A549 treated with AZD9567 at 1 μM for 4 hours (cell line): Measurements from ENCODE around the gene C11orf65. TPM values are rescaled to one million over a fixed set of nuclear protein-coding genes. Genes with fewer than 3 reads are reported as not detected.

ENCODE experiments used
- total RNA-seq: library from RNA; stranded (reverse); fragments of 200-300 nt; extraction: Qiagen RNA extraction; gene quantifications from 5 replicates; pipeline ENCODE4 v1.2.3, GENCODE V29; 2022; ENCODE audit not compliant: insufficient read depth

Gene C11orf65, protein sequence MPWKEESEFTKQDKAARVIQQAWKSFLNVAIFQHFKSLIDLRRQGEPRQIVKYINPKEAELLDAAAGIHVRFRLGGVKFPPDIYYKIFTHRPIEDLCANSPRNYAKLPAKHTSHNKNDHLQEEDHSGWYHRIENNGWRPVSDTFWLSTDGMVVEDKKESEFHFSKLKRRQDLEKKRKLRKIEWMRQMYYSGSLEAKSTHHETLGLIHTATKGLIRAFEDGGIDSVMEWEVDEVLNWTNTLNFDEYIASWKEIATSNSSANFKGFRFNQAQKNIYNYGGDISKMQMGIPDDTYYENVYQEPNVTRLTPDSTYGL
- 0.12 to 0.48 TPM (median 0.44 TPM) in 3 of 5 replicates, not detected in the others for total RNA-seq

DNA sequence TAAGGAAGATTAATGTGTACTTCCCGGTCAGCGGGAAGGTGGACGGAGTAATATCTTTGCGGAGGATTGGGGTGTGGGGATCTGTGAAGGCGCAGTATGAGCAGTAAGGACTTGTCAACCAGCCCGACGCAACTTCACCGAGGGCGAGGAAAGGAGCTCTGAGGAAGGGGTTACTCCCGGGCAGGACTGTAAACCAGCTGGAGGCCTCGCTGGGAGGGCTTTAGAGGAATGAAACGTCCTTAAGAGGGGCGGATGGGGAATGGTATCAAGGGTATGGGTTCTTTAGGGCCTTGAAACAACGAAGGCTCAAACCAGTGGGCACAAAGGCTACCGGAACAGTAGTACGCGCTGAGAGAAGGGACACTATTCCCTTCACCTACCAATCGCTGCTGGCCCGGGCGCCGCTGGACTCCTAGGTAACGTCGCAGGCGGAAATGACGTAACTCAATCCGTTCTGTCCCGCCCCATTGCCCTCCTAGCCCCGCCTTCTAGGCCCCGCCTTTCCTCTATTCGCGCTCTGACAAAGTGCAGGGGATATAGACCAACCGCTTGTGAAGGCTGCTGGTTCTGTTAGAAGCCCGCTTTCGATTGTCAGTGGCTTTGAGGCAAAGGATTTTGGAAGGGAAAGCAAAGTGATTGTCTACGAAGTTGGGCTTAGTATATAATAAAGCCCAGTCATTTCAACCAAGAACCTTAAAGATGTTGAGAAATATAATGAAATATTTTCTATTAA lies at the start of gene C11orf65:
TSS of gene C11orf65 (minus strand) at position 439 of the 733 bp plus-strand sequence. CDS start 5,970 bp downstream, outside the sequence.

GRCh38 chr11:108498046-108498815 lies 30.9 kb upstream of the C11orf65 start, which contains the start of gene POGLUT3:
Gene POGLUT3, minus strand, starts transcription at chr11:108498384. Its CDS starts 18 bp downstream, at chr11:108498366.

Other genes starting within 250 kb of the C11orf65 start
- gene NPAT, start 244.9 kb downstream of the C11orf65 start, total RNA-seq: 4.0 to 6.5 TPM (median 4.8 TPM) in 5 replicates
- gene ATM, start 244.5 kb downstream of the C11orf65 start, total RNA-seq: 6.9 to 24.1 TPM (median 8.9 TPM) in 5 replicates
- gene POGLUT3, start 30.9 kb upstream of the C11orf65 start, total RNA-seq: 8.0 to 10.5 TPM (median 9.8 TPM) in 5 replicates
- 0.01 to 0.06 TPM (median 0.03 TPM) in 4 of 5 replicates, not detected in the other for gene EXPH5, start 126.2 kb upstream of the C11orf65 start, total RNA-seq
- 32.2 to 41.1 TPM (median 39.2 TPM) in 5 replicates for gene DDX10, start 197.5 kb upstream of the C11orf65 start, total RNA-seq